HUES64 (cell line): ENCODE measurements around the gene FADS6.

Experiments
- H3K27ac ChIP-seq: 2 replicates; pipeline ENCODE4 v1.7.0; 2013; ENCODE audit warnings: low read depth, low read length, inconsistent platforms
- H3K27me3 ChIP-seq: 2 replicates; pipeline ENCODE4 v1.6.1; 2013; ENCODE audit warnings: mild to moderate bottlenecking, low read length; ENCODE audit not compliant: insufficient read depth
- H3K36me3 ChIP-seq: 2 replicates; pipeline ENCODE4 v1.6.1; 2013; ENCODE audit warnings: mild to moderate bottlenecking, low read length; ENCODE audit not compliant: insufficient read depth
- H3K4me1 ChIP-seq: 2 replicates; pipeline ENCODE4 v1.6.1; 2013; ENCODE audit warnings: mild to moderate bottlenecking, low read length, moderate library complexity; ENCODE audit not compliant: insufficient read depth
- H3K4me3 ChIP-seq: 2 replicates; pipeline ENCODE4 v1.5.1; 2013; ENCODE audit warnings: mild to moderate bottlenecking, low read length, moderate library complexity
- H3K9ac ChIP-seq: 2 replicates; pipeline ENCODE4 v1.6.1; 2013; ENCODE audit warnings: mild to moderate bottlenecking, low read depth, low read length
- H3K9me3 ChIP-seq: 2 replicates; pipeline ENCODE4 v1.6.1; 2013; ENCODE audit warnings: low read depth, low read length; ENCODE audit not compliant: insufficient read depth
- WGBS: fragments of 150-250, 120-280 bp; methylation state at CpG from one replicate; pipeline ENCODE4 v1.1.7; 2013; ENCODE audit warnings: missing lambda C conversion rate; 5-methylcytosine and 5-hydroxymethylcytosine counted together

FADS6 gene

DNA sequence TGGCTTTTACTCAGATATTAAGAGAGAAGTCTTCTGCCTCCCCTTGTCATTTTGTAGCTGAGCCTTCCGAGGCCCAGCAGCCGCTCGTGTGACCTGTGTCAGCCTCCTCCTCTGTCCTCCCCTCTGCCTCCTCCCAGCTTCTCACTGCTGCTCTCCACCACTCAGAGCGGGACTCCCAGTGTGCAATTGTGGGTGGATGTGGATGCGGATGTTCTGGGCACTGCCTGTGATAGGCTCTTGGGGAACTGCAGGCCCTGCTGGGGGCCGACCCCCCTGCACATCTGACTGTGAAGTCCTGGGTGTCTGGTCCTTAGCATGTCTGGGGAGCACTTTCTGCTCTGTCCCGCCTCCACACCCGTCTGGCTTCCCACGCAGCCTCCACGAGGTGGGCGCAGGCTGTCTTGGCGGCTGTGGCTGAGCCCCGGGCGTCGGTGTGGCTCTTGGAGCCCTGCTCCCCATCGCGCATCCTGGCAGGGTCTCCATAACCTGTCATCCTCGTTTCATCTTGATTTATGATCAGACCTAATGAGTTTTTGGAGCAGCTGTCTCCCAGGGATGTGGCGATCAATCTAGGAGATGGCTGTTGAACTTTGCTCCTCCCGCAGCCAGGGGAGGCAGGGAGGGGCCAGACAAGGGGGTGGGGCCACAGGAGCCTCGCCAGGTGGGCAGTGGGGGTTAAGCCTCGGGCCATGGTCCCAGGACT, 61.8 kb downstream of the FADS6 start:
- Histone ChIP-seq H3K27me3 (no peaks in the 10 kb centered on the region), H3K4me3 (no peak overlapping the region), H3K4me1 (no peaks in the 10 kb centered on the region), H3K9ac (no peak overlapping the region), H3K36me3 (no peaks in the 10 kb centered on the region), H3K9me3 (no peaks in the 10 kb centered on the region), H3K27ac (no peak overlapping the region)
- WGBS = 92% methylated on average over 22 of the region's 22 CpGs

DNA sequence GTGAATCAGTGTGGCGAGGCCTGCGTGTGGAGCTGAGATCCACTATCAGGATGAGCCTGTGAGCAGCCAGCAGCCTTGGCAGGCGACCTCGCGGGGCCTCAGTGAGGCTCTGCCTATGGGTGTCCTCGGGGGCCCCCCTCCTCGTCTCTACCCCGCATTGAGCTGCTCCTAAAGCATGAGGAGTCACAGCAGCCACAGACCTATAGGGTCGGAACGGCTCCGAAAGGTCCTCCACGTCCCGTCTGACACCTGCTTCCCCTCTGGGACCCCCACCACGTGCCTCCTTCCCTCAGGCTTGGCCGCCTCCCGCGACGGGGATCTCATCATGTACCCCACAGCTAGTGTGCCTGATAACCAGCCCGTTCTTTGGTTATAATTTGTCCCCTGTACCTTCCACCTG, 62.6 kb downstream of the FADS6 start:
- H3K9ac ChIP-seq = no peak overlapping the region
- H3K4me1 ChIP-seq = no peaks in the 10 kb centered on the region
- H3K4me3 ChIP-seq = no peak overlapping the region
- no peaks in the 10 kb centered on the region for H3K27me3 ChIP-seq
- no peaks in the 10 kb centered on the region for H3K36me3 ChIP-seq
- H3K9me3 ChIP-seq = no peaks in the 10 kb centered on the region
- H3K27ac ChIP-seq = no peak overlapping the region
- WGBS = 93% methylated on average over 19 of the region's 19 CpGs

DNA sequence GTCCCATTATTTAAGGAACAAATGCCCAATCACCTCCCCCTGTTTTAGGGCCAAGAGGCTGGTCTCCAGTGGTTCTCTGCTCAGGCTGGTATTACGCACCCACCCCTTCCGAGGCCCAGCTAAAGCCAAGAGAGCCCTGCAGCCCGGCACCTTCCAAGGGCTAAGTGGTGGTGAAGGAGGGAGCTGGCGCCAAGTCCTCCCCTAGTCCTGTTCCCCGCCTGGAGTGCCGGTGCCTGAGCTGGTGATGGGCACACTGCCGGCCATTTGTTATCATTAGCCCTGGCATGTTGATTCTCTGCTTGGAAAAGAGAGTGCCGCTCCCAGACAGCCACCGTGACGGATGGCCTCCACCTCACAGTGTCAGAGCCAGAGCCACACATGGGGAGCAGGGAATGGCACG, 65.6 kb downstream of the FADS6 start:
- Histone ChIP-seq H3K9me3 (no peaks in the 10 kb centered on the region), H3K27me3 (no peaks in the 10 kb centered on the region), H3K4me3 (no peak overlapping the region), H3K4me1 (no peaks in the 10 kb centered on the region), H3K9ac (no peak overlapping the region), H3K36me3 (no peaks in the 10 kb centered on the region), H3K27ac (no peak overlapping the region)
- 93% methylated on average over 11 of the region's 11 CpGs for WGBS
